PFSK-1 (cell line): ENCODE data around the gene GSAP.

Experiments used
- POLR2AphosphoS5 ChIP-seq: IDR thresholded peaks from 2 replicates; pipeline ENCODE4 v1.6.1; 2012; ENCODE audit warnings: low read depth, mild to moderate bottlenecking, control low read depth, low read length, moderate library complexity
- REST ChIP-seq, 2 experiments: IDR thresholded peaks; 2 replicates each; pipeline versions ENCODE4 v1.6.1 to v1.8.0; 2011 to 2012; ENCODE audit warnings: low read depth in 2 of 2, low read length in 2 of 2, control low read depth in 1 of 2, inconsistent platforms in 1 of 2, mild to moderate bottlenecking in 1 of 2, moderate library complexity in 1 of 2; ENCODE audit not compliant: insufficient read depth in 1 of 2
- TAF1 ChIP-seq: IDR thresholded peaks from 2 replicates; pipeline ENCODE4 v1.6.1; 2012; ENCODE audit warnings: low read length, control low read depth, borderline replicate concordance; ENCODE audit not compliant: insufficient read depth

- TF ChIP-seq TAF1 (no peak), POLR2AphosphoS5 (no peak), REST (IDR thresholded peaks at IDR 0.05; ENCODE audit: insufficient read depth in 1 of 2, low read depth in 2 of 2, low read length in 2 of 2) (no peak)
These were observed 95.4 kb downstream of the GSAP start for GRCh38 chr7:77320714-77321113.
